ENCODE measurements around the gene GAD2.

The GAD2 gene

GRCh38 chr10:26225322-26225721 lies 8.7 kb downstream of the GAD2 start:
- no peak for DNase-seq

- DNase-seq = no peak
These were observed 11.2 kb downstream of the GAD2 start for GRCh38 chr10:26227786-26228185.

- DNase-seq = no peak
These were observed 15.6 kb downstream of the GAD2 start for GRCh38 chr10:26232174-26232573.

GRCh38 chr10:26235761-26236160 lies 19.2 kb downstream of the GAD2 start:
- DNase-seq = no peak

DNA sequence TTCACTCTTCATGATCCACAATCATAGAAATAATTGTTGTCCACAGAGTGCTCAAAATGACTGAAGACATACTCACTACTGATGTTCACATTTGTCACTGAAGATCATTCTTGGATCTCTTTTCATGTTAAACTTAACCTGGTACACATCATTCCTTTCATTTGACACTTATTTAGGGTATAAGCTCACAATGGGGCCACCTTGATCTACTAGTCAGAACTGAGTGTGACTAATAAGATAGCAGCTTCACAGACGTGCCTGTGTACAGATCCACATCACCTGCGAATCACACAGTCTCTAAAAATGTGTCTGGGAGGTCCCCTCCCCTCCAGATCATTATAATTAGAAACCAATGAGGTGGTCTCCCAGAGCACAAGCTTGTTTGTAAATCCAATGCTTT lies 21.8 kb downstream of the GAD2 start:
- DNase-seq = no peak

GRCh38 chr10:26242706-26243350 lies 26.3 kb downstream of the GAD2 start:
- DNase-seq = peak; percentile 70

GRCh38 chr10:26243351-26243720 lies 26.8 kb downstream of the GAD2 start:
- DNase-seq = peak; percentile 76

DNA sequence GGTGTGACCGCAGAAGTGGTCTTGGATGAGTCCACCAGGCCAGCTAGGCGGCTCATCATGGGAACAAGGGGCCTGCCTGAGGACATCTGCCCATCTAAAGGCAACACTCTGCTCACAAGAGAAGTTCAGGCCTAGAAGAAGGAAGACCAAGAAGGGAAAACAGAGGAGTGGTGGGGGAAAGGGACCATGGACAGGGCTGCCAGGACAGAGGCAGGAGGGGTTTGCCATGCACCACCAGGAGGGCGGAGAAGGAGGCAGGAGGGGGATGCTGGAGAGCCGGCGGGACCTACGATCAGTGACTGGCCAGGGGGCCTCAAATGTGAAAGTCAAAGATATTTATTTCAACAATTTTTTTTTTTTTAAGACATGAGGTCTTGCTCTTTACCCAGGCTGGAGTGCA lies 33.1 kb downstream of the GAD2 start:
- no peak for DNase-seq

- DNase-seq = no peak
These were observed 35.4 kb downstream of the GAD2 start for GRCh38 chr10:26251925-26252324.

- DNase-seq = no peak
These were observed 38.0 kb downstream of the GAD2 start for GRCh38 chr10:26254616-26255015.

GRCh38 chr10:26259341-26259740 lies 42.8 kb downstream of the GAD2 start:
- DNase-seq = no peak

GRCh38 chr10:26269754-26270153 lies 53.2 kb downstream of the GAD2 start:
- peak; percentile 0 for DNase-seq

DNA sequence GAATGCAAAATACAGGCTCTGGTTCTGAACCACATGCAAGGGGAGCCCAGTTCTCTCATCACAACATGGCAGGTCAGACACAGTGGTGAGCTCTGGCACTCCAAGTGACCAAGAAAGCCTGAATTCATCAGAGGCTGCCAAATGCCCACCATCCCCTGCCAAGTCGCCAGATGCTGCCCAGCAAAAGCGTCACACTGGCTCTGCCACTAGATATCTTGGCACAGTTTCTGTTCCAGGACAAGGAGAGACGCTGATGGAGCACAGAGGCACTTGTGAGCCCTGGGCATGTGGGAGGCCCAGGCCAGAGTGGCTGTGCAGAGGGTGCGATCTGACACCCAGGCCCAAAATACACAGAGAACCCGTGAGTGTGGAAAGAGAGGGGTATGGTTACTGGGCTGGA lies 57.8 kb downstream of the GAD2 start:
- peak; percentile 42 for DNase-seq

DNA sequence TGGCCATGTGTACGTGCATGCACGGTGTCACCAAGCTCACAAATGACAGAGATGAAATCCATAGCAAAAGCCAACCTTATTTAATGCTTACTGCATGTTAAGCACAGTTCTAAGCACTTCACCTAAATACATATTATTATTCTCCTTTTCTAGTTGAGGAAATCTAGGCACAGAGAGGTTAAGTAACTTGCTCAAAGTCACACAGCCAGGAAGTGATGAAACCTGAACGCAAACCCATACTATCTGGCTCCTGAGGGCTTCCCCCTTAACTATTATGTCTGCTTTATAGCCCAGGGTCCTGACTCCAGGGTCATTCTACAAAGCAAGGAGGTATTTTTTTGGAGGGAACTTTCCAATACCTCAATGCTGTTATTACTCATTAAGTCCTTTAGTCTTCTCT lies 61.7 kb downstream of the GAD2 start:
- DNase-seq = no peak

DNA sequence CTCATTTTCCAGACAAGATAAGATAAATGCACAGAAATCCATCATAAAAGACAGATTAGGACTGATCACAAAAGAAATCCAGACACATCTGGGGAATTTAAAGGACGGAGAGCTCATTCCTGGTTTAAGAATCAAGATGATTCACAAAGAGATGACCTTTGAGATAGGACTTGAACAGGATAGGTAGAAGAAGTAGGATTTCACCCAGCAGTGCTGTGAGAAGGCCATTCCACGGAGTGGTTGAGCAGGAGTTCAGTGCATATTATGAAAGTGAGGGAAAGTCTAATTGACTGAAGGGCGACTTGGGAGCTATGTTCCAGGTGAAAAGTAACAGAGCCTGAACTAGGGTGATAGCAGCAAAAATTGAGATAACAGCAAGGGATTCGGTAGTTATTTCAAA lies 73.7 kb downstream of the GAD2 start:
- DNase-seq = no peak

GRCh38 chr10:26291721-26292480 lies 75.3 kb downstream of the GAD2 start:
- peak; percentile 21 for DNase-seq

DNA sequence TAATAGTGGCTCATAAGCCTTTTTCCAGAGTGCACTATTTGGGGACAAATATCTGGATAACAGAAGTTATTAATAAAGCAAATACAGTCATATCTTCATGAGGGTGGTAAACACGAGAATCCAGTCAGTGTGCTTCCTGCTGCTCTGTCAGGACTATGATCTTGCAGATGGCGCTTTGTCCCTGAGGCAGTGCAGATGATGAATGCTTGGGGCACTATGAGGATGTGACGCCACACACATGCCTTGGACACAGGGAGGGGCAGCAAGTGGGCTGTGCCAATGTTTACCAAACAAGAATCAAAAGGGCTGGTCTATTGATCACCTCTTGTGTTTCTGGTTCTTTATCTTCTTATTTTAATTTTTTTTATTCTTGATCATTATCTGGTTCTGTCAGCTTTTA lies 79.8 kb downstream of the GAD2 start:
- DNase-seq = no peak

GRCh38 chr10:26300001-26300400 lies 83.4 kb downstream of the GAD2 start:
- DNase-seq = no peak

DNA sequence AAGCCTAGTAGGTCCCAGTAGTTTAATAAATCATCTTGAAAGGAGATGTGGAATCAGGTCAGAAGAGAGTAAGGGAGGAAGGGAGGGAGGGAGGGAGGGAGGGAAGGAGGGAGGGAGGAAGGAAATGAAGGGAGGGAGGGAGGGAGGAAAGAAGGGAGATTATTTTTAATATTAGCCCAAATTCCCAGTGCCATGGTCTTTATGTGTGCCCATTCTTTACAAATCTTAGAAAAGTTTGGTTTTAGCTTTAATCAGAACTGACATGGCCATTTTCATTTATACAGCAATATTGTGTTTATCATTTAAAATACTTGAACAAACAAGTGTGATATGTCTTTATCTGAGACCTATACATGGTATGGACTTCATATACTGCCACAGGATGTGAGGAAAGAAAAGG lies 86.8 kb downstream of the GAD2 start:
- no peak for DNase-seq

GRCh38 chr10:26310361-26310760 lies 93.8 kb downstream of the GAD2 start:
- no peak for DNase-seq

GRCh38 chr10:26311383-26311940 lies 94.9 kb downstream of the GAD2 start:
- no peak for DNase-seq

- DNase-seq = no peak
These were observed 97.9 kb downstream of the GAD2 start for GRCh38 chr10:26314265-26315013.

- DNase-seq = no peak
These were observed 102.1 kb downstream of the GAD2 start for GRCh38 chr10:26318672-26319071.

GRCh38 chr10:26323219-26323618 lies 106.6 kb downstream of the GAD2 start:
- no peak for DNase-seq
